CD4-positive, alpha-beta T cell treated with Interleukin-6 for 4 hours (primary cell): Measurements from ENCODE around the gene SLC6A4.
"Not testable (repeated sequence)": the region's sequence is repeated elsewhere in the genome, so short reads cannot be mapped to it uniquely, and the experiment has no call there.

ENCODE experiments used
- DNase-seq: peaks from one replicate; pipeline ENCODE4 v3.0.0-alpha.2; 2020; ENCODE audit warnings: mixed read lengths

Gene SLC6A4

GRCh38 chr17:30217746-30218245 lies 17.7 kb downstream of the SLC6A4 start:
- no peak for DNase-seq

- DNase-seq = no peak
Measured at GRCh38 chr17:30217054-30217453, 18.4 kb downstream of the SLC6A4 start.

- DNase-seq = no peak
Measured at GRCh38 chr17:30212750-30213149, 22.7 kb downstream of the SLC6A4 start.

GRCh38 chr17:30211371-30211770 lies 24.1 kb downstream of the SLC6A4 start:
- DNase-seq = no peak

- DNase-seq = no peak
Measured at GRCh38 chr17:30210901-30211300, 24.6 kb downstream of the SLC6A4 start.

GRCh38 chr17:30210366-30210765 lies 25.1 kb downstream of the SLC6A4 start:
- no peak for DNase-seq

DNA sequence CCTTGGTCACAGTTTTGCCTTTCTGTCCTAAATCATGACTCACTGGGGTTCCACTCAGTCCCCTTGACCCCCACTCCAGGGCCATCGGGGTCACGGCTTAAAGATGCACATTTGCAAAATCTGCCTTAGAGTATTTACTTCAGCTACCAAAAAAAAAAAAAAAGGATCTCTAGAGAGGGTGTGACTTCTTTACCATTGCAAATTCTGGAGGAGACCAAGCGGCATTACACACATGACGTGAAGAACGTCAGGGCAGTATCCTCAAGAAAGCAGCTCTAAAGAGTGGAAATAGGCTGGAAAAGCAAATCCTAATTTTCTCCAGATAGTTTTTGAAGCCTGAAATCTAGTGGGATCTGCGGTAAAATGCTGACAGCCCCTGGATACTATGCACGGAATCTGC lies 25.6 kb downstream of the SLC6A4 start:
- no peak for DNase-seq

- DNase-seq = no peak
Measured at GRCh38 chr17:30208214-30208613, 27.3 kb downstream of the SLC6A4 start.

DNA sequence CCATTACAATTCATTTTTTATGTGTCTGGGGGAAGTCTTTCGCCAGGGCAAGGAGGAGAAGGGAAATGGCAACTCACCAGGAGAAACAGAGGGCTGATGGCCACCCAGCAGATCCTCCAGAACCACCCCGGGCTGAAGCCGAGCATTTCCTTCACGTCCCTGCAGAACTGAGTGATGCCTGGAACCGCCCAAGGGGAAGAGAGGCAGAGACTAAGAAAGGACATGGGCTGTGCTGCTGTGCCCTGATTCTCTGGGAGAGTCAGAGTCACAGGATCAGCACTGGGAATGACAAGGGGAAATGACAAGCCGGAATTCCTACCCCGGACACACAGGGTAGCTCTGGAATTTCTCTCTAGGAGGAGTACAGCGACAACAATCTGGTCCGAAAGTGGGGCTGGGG lies 27.8 kb downstream of the SLC6A4 start:
- DNase-seq = no peak

GRCh38 chr17:30203471-30203981 lies 32.0 kb downstream of the SLC6A4 start:
- no peak for DNase-seq

DNA sequence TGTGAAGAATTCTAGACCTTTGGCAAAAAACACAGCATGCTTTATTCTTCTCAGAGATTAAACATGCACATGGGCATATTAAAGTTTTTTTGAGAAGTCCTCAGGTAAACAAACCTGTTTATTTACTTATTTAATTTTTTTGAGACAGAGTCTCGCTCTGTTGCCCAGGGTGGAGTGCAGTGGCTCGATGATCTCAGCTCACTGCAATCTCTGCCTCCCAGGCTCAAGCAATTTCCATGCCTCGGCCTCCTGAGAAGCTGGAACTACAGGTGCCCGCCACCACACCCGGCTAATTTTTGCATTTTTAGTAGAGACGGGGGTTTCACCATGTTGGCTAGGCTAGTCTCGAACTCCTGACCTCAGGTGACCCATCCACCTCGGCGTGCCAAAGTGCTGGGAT lies 34.8 kb downstream of the SLC6A4 start:
- not testable (repeated sequence) for DNase-seq

DNA sequence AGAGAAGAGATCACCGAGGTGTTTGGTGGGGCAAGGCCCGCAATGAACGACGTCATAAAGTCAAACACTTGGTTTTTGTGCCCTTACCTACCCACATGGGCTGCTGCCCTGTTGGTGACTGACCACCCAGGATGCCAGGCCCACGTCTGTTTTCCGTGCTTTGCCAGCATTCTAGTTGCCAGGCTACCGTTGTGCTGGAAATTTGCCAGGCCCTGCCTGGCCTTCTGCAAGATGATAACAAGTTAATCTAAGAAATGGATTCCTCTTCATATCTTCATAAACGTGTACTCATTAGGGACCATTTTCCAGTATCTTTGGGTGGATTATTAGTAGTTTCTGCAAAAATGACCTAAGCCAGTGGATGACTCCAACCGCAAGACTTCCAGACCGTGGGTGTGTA lies 35.4 kb downstream of the SLC6A4 start:
- no peak for DNase-seq

GRCh38 chr17:30199600-30199999 lies 35.9 kb downstream of the SLC6A4 start:
- DNase-seq = no peak

GRCh38 chr17:30197416-30197815 lies 38.1 kb downstream of the SLC6A4 start:
- no peak for DNase-seq

DNA sequence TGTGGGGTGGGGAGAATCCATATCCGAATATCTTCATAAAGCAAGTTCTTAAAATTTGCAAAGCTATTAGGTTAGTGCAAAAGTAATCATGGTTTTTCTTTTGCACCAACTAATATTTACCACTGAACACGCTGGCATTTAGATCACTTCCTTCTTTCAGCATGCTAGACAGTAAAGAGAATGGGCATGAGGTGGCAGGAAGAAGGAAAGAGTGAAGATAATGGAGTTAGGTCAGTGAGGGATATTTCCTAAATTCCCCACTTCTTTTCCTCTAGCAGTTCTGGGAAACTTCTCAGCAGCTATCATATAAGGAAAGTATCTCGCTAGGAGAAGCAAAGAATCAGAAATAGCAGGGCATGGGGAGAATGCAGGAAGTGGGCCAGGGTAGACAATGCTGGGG lies 39.0 kb downstream of the SLC6A4 start:
- no peak for DNase-seq

DNA sequence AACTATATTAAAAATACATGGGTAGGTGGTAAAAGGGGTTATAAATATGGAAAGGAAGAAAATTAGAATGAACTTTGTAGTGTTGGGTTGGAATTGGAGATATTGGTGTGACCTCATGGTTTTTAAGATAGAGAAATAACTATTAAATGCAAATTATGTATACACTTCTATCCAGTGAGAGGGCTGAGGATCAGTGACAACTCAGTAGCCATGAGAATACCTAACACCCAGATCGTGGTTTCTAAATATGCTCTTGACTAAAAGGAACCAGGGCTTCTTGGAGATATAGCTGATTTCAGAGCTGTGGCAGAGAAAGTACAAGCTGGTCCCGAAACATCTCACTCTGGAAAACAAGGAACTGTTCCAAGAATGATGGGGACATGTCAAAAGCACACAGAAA lies 44.4 kb downstream of the SLC6A4 start:
- no peak for DNase-seq

DNA sequence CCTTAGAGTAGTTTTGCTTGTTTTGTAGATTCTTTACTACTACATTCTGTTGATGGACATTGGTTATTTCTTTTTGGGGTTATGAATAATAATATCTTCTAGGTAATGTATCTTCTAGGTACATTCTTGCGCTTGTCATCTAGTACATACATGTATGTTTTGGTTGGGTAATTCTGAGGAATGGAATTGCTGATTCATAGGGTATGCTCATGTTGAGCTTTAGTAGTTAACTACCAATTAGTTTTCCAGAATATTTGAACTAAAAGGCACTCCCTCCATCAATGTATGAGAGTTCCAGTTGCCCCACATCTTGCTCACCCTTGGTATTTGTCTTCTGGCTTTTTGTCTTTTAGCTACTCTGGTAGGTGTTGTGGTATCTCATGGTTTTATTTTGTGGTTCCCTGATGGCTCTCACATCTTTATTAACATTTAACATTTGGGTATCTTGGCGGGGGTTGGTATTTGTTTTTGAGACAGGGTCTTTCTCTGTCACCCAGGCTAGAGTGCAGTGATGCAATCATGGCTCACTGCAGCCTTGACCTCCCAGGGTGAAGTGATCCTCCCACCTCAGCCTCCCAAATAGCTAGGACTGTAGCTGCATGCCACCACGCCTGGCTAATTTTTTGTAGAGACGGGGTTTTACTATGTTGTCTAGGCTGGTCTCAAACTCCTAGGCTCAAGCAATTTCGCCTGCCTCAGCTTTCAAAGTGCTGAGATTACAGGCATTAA lies 47.1 kb downstream of the SLC6A4 start:
- no peak for DNase-seq

DNA sequence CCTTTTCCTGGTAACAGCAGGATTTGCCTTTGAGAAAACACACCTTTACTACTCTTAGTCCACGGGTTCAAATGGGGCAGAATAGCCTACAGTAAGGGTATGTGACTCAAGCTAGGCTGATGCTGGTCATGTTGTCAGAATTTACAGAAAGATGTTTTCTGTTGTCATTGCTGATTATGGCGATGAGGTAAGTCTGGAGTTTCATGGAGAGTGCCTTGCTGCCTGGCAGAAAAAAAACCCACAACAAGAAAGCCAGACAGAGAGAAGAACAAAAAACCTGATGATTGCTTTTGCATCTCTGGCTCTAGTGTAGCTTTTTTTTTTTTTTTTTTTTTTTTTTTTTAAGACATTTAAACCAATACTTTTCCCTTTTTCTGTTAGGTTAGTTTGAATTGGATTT lies 47.9 kb downstream of the SLC6A4 start:
- no peak for DNase-seq

DNA sequence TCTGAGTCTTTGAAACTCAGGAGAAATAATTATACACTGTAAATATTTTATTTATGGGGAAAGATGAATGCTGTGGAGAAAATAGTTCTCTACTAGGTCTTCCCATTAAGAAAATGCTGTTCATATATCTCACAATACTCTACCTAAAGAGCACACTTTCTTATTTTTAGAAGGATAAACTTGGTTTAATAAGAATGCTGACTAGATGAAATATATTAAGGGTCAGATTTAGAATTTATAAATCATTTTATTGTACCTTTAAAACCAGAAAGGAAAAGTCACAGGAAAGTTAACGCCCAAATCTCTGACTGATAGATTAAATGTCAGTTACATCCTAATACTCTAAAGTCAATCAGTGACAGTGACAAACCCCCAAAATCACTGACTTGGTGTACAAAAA lies 48.7 kb downstream of the SLC6A4 start:
- DNase-seq = no peak

DNA sequence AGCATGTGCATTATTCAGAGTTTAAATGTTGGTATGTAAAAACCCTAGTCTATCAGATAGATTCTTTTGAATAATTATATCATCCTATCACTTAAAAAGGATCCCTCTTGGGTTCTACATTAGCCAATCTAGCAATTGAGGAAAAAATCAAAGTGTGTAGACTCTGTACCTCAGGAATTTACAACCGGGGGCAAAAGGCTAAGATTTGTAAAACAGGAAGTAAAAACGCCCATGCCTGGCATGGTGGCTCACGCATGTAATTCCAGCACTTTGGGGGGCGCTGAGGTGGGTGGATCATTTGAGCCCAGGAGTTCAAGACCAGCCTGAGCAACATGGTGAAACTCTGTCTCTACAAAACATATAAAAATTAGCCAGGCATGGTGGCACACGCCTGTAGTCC lies 58.6 kb downstream of the SLC6A4 start:
- DNase-seq = no peak

DNA sequence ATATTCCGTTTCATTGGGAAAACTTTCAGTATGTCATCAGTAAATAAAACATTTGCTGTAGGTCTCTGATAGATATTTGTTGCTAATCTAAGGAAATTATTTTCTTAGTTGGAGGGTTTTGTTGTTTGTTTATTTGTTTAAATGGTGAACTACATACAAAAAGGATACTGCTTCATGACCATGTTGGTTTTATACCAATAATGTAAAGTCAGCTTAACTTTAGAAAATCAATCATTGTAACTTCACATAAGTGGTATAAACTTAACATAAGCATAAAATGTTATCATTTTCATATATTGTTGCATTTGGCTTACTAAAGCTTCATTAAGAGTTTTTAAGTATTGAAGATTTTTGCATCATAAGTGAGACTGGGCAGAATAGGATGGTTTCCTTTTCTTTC lies 60.9 kb downstream of the SLC6A4 start:
- no peak for DNase-seq

- no peak for DNase-seq
Measured at GRCh38 chr17:30173649-30174048, 61.8 kb downstream of the SLC6A4 start.

DNA sequence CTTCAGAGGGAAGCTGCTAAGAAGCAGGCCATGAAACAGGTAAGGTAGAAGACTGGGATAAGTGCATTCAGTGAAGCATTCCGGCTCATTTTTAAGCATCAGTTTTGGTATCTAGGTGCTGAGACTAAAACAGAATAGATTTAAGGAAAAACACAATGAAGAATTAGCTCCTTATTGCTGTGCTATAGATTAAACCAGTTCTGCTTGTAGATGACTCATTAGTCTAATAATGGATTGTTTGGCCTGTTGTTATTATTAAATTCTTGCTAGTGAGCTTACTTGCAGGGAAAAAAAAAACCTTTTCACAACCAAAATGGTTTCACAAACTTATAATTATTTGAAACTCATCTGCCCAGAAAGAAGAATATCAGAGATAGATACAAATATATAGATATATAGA lies 62.9 kb downstream of the SLC6A4 start:
- DNase-seq = no peak

DNA sequence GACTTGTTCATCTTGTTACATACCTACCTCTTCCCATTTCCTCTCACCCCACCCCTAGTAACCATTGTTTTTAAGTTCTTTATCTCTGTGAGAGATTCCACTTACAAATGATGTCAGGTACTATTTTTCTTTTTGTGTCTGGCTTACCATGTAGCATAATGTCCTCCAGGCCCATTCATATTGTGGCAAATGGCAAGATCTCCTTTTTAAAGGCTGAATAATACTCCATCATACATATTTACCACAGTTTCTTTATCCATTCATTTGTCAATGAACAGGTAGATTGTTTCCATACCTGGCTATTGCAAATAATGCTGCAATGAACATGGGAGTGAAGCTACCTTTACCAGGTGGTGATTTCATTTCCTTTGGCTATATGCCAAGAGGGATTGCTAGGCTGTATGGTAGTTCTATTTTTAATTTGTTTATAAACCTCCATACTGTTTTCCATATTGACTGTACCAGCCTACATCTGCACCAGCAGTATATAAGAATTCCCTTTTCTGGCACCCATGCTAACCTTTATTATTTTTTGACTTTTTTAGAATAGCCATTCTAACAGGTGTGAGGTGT lies 65.0 kb downstream of the SLC6A4 start:
- DNase-seq = no peak

DNA sequence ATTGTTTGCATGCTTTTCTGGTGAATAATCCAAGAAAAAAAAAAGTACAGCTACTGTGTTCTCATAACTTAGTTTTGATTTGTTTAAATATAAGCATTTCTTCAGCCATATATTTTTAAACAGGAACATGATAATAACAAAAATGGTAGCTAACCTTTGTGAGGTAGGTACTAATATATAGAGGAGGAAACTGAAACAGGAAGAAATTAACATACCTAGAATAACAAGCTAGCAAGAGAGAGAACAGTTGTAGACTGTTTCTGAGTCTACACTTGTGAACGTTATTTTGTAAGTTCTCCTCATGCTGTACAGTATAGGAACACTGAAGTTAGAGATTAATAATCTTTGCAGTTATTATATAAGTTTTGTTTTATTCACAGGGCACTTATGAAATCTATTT lies 69.5 kb downstream of the SLC6A4 start:
- no peak for DNase-seq
